Activated CD8-positive, alpha-beta T cell treated with anti-CD3 and anti-CD28 coated beads for 36 hours (primary cell): Measurements from ENCODE around the gene TC2N. TPM values are rescaled to one million over a fixed set of nuclear protein-coding genes. Genes with fewer than 3 reads are reported as not detected.

Experiments used
- ATAC-seq: fragments of 200-7000 bp; cut with Tn5 transposase; one replicate; pipeline ENCODE4 v1.10.0; 2021; ENCODE audit warnings: mild to moderate bottlenecking, moderate library complexity
- CTCF ChIA-PET: fragments of 350-600 bp; sonication (Branson Sonifier 250); formaldehyde crosslinking; loops from one replicate; lab custom pipeline; 2021; ENCODE audit warnings: antibody characterized with exemption; lab: Charles Lee
- POLR2A ChIA-PET: fragments of 350-600 bp; sonication (Branson Sonifier 250); formaldehyde crosslinking; loops from one replicate; lab custom pipeline; 2021; ENCODE audit warnings: antibody characterized with exemption; lab: Charles Lee
- DNase-seq: peaks from one replicate; pipeline ENCODE4 v3.0.0-alpha.2; 2020
- H3K27ac Mint-ChIP-seq: one replicate; pipeline ENCODE4 v1.8.0; 2021; ENCODE audit warnings: mild to moderate bottlenecking, mixed read lengths
- H3K27me3 Mint-ChIP-seq: one replicate; pipeline ENCODE4 v1.8.0; 2021; ENCODE audit warnings: mixed read lengths
- H3K36me3 Mint-ChIP-seq: one replicate; pipeline ENCODE4 v1.8.0; 2021; ENCODE audit warnings: low read depth, mixed read lengths
- H3K4me1 Mint-ChIP-seq: one replicate; pipeline ENCODE4 v1.8.0; 2021; ENCODE audit warnings: low read depth, mixed read lengths
- H3K4me3 Mint-ChIP-seq: one replicate; pipeline ENCODE4 v1.8.0; 2021; ENCODE audit warnings: mild to moderate bottlenecking, moderate library complexity, mixed read lengths
- H3K9me3 Mint-ChIP-seq: one replicate; pipeline ENCODE4 v1.8.0; 2021; ENCODE audit warnings: mixed read lengths
- CTCF ChIP-seq: fragments of 200-600 bp; IDR thresholded peaks from one replicate; pipeline ENCODE4 v1.8.0; 2022; ENCODE audit warnings: antibody characterized with exemption, mild to moderate bottlenecking
- intact Hi-C: fragments of 100-400 bp; cut with micrococcal nuclease; formaldehyde crosslinking; loops from one replicate; pipeline ENCODE4 v1.10.0; 2022
- total RNA-seq, 2 experiments: library from RNA; stranded (reverse); gene quantifications; one replicate each; pipeline ENCODE4 v1.2.3, GENCODE V29; 2021

Gene TC2N
- total RNA-seq, 2 experiments from 2014 or later: 28.5 to 32.5 TPM

- intact Hi-C loops: loop anchor here (5.0 kb wide), 1 partner anchor 164 kb away; no protein-coding TSS in a partner anchor
- Mint-ChIP-seq H3K27ac (no peak overlapping the region), H3K4me1 (peaks cover 54% of the 10 kb centered on the region), H3K36me3 (no peaks in the 10 kb centered on the region), H3K9me3 (no peaks in the 10 kb centered on the region), H3K4me3 (no peak overlapping the region), H3K27me3 (no peaks in the 10 kb centered on the region)
- CTCF ChIA-PET: interaction anchor here (0.8 to 1.3 kb wide), 7 partner anchors 8 to 26 kb away, joined by 3 to 5 read pairs (median 3); partner anchors contain the start of gene TC2N
- no peak for DNase-seq
- no peak for ATAC-seq
- TF ChIP-seq CTCF: no peak
- POLR2A ChIA-PET: interaction anchor here (0.6 to 2.0 kb wide), 6 partner anchors 8 to 498 kb away, joined by 3 to 5 read pairs (median 4); partner anchors contain the start of gene TC2N
Measured at GRCh38 chr14:91891721-91892220, 24.4 kb upstream of the TC2N start.

GRCh38 chr14:91891101-91891500 lies 23.8 kb upstream of the TC2N start:
- H3K27ac Mint-ChIP-seq: no peak overlapping the region
- ChIA-PET CTCF (interaction anchor here (0.8 to 1.0 kb wide), 4 partner anchors 8 to 27 kb away, joined by 3 read pairs; no protein-coding TSS in a partner anchor), POLR2A (interaction anchor here (0.7 to 1.3 kb wide), 5 partner anchors 9 to 498 kb away, joined by 3 to 5 read pairs (median 4); partner anchors contain the start of gene TC2N)
- H3K4me3 Mint-ChIP-seq: no peak overlapping the region
- no peaks in the 10 kb centered on the region for H3K36me3 Mint-ChIP-seq
- TF ChIP-seq CTCF: no peak
- DNase-seq (no peak), ATAC-seq (no peak)
- H3K9me3 Mint-ChIP-seq: no peaks in the 10 kb centered on the region
- intact Hi-C loops: loop anchor here (5.0 kb wide), 1 partner anchor 164 kb away; no protein-coding TSS in a partner anchor
- H3K27me3 Mint-ChIP-seq: no peaks in the 10 kb centered on the region
- H3K4me1 Mint-ChIP-seq: peaks cover 55% of the 10 kb centered on the region

GRCh38 chr14:91890291-91890749 lies 23.0 kb upstream of the TC2N start:
- no peak overlapping the region for H3K4me3 Mint-ChIP-seq
- H3K4me1 Mint-ChIP-seq: peaks cover 55% of the 10 kb centered on the region
- ChIA-PET CTCF (interaction anchor here (2.1 kb wide), 1 partner anchor 8 kb away, joined by 7 read pairs; no protein-coding TSS in a partner anchor), POLR2A (interaction anchor here (1.2 to 1.4 kb wide), 3 partner anchors 16 to 34 kb away, joined by 4 to 6 read pairs (median 4); no protein-coding TSS in a partner anchor)
- ATAC-seq (peak; percentile 29), DNase-seq (peak; percentile 35)
- intact Hi-C loops: loop anchor here (5.0 kb wide), 1 partner anchor 163 kb away; no protein-coding TSS in a partner anchor
- H3K36me3 Mint-ChIP-seq: no peaks in the 10 kb centered on the region
- H3K27me3 Mint-ChIP-seq: no peaks in the 10 kb centered on the region
- no peaks in the 10 kb centered on the region for H3K9me3 Mint-ChIP-seq
- TF ChIP-seq CTCF: no peak
- peak overlapping the region; percentile 69 for H3K27ac Mint-ChIP-seq

- ATAC-seq (no peak), DNase-seq (no peak)
- H3K4me1 Mint-ChIP-seq: peaks cover 53% of the 10 kb centered on the region
- H3K4me3 Mint-ChIP-seq: no peak overlapping the region
- H3K27ac Mint-ChIP-seq: no peak overlapping the region
- no peaks in the 10 kb centered on the region for H3K9me3 Mint-ChIP-seq
- POLR2A ChIA-PET: interaction anchor here (1.2 to 1.4 kb wide), 4 partner anchors 15 to 23 kb away, joined by 3 to 6 read pairs (median 4); no protein-coding TSS in a partner anchor
- intact Hi-C loops: loop anchor here (5.0 kb wide), 1 partner anchor 162 kb away; no protein-coding TSS in a partner anchor
- CTCF ChIA-PET: interaction anchor here (1.5 to 2.1 kb wide), 2 partner anchors 9 to 240 kb away, joined by 3 to 7 read pairs; no protein-coding TSS in a partner anchor
- H3K36me3 Mint-ChIP-seq: no peaks in the 10 kb centered on the region
- TF ChIP-seq CTCF: no peak
- H3K27me3 Mint-ChIP-seq: no peaks in the 10 kb centered on the region
Measured at GRCh38 chr14:91889477-91890211, 22.3 kb upstream of the TC2N start.
